ENCODE results near the gene THSD7A. TPM values are rescaled to one million over a fixed set of nuclear protein-coding genes. Genes with fewer than 3 reads are reported as not detected.

Gene THSD7A
- total and polyA plus RNA-seq, 10 of the 15 experiments (the other 5 are each of a cell fraction or from before 2014, with no cell fraction given) = 0.03 to 0.09 (median 0.03) TPM; not detected in 7

DNA sequence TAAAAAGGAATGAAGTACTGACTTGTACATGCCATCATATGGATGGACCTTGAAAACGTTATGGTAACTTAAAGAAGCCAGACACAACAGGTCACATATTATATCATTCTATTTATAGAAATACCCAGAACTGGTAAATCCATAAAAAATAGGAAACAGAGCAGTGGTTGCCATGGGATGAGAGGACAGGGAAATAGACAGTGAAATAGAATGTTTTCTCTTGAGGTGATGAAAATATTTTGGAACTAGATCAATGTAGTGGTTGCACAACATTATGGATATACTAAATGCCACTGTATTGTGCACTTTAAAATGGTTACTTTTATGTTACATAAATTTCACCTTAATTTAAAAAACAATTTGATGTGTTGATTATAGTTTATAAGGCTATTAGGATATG is 318.5 kb downstream of the THSD7A start:
- ChIA-PET SMC1A (ENCODE audit: uncharacterized antibody, unreplicated experiment) (no interaction called here), POLR2A (no interaction called here), CTCF (no interaction called here), RAD21 (ENCODE audit: unreplicated experiment) (no interaction called here)
- Histone ChIP-seq H4K20me1 (ENCODE audit: control insufficient read depth, insufficient read depth) (no peaks in the 10 kb centered on the region), H3K4me1 (ENCODE audit: control insufficient read depth, insufficient read depth, low read length) (no peaks in the 10 kb centered on the region), H3K4me2 (ENCODE audit: control insufficient read depth, insufficient read depth) (no peak overlapping the region), H3K27ac (ENCODE audit: control insufficient read depth, insufficient read depth) (no peak overlapping the region), H3K36me3 (ENCODE audit: control insufficient read depth in 2 of 2, insufficient read depth in 2 of 2, low read length in 1 of 2) (no peaks in the 10 kb centered on the region), H3K9ac (ENCODE audit: control insufficient read depth, insufficient read depth, low read length) (no peak overlapping the region), H3K9me3 (replicated peaks; ENCODE audit: control insufficient read depth, insufficient read depth, low read length) (no peaks in the 10 kb centered on the region), H3K4me3 (no peak overlapping the region), H3K27me3 (replicated peaks in 1 of 2; ENCODE audit: control insufficient read depth in 2 of 2, insufficient read depth in 2 of 2, low read length in 1 of 2) (no peaks in the 10 kb centered on the region), H2AFZ (ENCODE audit: control insufficient read depth, low read depth, low read length) (no peak overlapping the region), H3K79me2 (ENCODE audit: control insufficient read depth, insufficient read depth, low read length) (no peaks in the 10 kb centered on the region)
- DNase-seq (ENCODE audit: low read depth, low spot score) (no peak), FAIRE-seq (no peak), ATAC-seq (no peak)
- in situ Hi-C loops (cut with MboI) = no loop called here
- no TSS peak for BruUV-seq (replicated peaks)
- 0% methylated on average over 1 of the region's 1 CpG for WGBS (ENCODE audit: insufficient coverage, insufficient replicate concordance, low lambda C conversion rate, missing lambda C conversion rate)
- no peak for TF ChIP-seq NR2C1 (IDR thresholded peaks at IDR 0.05)
- intact Hi-C loops (cut with micrococcal nuclease; ENCODE audit: unreplicated experiment) = no loop called here

DNA sequence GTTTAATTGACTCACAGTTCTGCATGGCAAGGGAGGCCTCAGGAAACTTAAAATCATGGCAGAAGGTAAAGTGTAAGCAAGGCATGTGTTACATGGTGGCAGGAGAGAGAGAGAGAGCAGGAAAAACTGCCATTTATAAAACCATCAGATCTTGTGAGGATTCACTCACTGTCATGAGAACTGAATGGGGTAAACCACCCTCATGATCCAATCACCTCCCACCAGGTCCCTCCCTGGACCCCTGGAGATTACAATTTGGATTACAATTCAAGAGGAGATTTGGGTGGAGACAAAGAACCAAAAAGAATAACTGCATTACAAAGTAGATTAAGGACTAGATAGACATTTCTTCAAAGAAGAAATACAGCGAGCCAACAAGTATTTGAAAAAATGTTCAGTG is 324.1 kb downstream of the THSD7A start:
- intact Hi-C loops (cut with micrococcal nuclease; ENCODE audit: unreplicated experiment) = loop anchor here (10.0 kb wide), 1 partner anchor 63 kb away; no protein-coding TSS in a partner anchor
- Histone ChIP-seq H3K4me2 (ENCODE audit: control insufficient read depth, insufficient read depth) (no peak overlapping the region), H3K27ac (ENCODE audit: control insufficient read depth, insufficient read depth) (no peak overlapping the region), H3K4me3 (no peak overlapping the region), H3K36me3 (ENCODE audit: control insufficient read depth in 2 of 2, insufficient read depth in 2 of 2, low read length in 1 of 2) (no peaks in the 10 kb centered on the region), H3K4me1 (ENCODE audit: control insufficient read depth, insufficient read depth, low read length) (no peaks in the 10 kb centered on the region), H3K27me3 (replicated peaks in 1 of 2; ENCODE audit: control insufficient read depth in 2 of 2, insufficient read depth in 2 of 2, low read length in 1 of 2) (no peaks in the 10 kb centered on the region), H2AFZ (ENCODE audit: control insufficient read depth, low read depth, low read length) (no peak overlapping the region), H3K9ac (ENCODE audit: control insufficient read depth, insufficient read depth, low read length) (no peak overlapping the region), H4K20me1 (ENCODE audit: control insufficient read depth, insufficient read depth) (no peaks in the 10 kb centered on the region), H3K9me3 (replicated peaks; ENCODE audit: control insufficient read depth, insufficient read depth, low read length) (no peaks in the 10 kb centered on the region; the same call in 2 of the 3 replicates), H3K79me2 (ENCODE audit: control insufficient read depth, insufficient read depth, low read length) (no peaks in the 10 kb centered on the region)
- ATAC-seq (no peak), DNase-seq (ENCODE audit: low read depth, low spot score) (no peak), FAIRE-seq (no peak)
- in situ Hi-C loops (cut with MboI) = no loop called here
- ChIA-PET SMC1A (ENCODE audit: uncharacterized antibody, unreplicated experiment) (no interaction called here), CTCF (no interaction called here), POLR2A (no interaction called here), RAD21 (ENCODE audit: unreplicated experiment) (no interaction called here)
- 40% methylated on average over 1 of the region's 1 CpG for WGBS (ENCODE audit: insufficient coverage, insufficient replicate concordance, low lambda C conversion rate, missing lambda C conversion rate)
- BruUV-seq (replicated peaks) = no TSS peak
- TF ChIP-seq, protein P1, sequence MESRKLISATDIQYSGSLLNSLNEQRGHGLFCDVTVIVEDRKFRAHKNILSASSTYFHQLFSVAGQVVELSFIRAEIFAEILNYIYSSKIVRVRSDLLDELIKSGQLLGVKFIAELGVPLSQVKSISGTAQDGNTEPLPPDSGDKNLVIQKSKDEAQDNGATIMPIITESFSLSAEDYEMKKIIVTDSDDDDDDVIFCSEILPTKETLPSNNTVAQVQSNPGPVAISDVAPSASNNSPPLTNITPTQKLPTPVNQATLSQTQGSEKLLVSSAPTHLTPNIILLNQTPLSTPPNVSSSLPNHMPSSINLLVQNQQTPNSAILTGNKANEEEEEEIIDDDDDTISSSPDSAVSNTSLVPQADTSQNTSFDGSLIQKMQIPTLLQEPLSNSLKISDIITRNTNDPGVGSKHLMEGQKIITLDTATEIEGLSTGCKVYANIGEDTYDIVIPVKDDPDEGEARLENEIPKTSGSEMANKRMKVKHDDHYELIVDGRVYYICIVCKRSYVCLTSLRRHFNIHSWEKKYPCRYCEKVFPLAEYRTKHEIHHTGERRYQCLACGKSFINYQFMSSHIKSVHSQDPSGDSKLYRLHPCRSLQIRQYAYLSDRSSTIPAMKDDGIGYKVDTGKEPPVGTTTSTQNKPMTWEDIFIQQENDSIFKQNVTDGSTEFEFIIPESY (IDR thresholded peaks at IDR 0.05) = no peak
- TF ChIP-seq POLR2A (IDR thresholded peaks at IDR 0.05; ENCODE audit: low read depth, low read length) (no peak), FOXM1 (IDR thresholded peaks at IDR 0.05; ENCODE audit: low read depth, low read length) (no peak), ZBED1 (IDR thresholded peaks at IDR 0.05; ENCODE audit: borderline replicate concordance) (no peak), EZH2 (IDR thresholded peaks at IDR 0.05; ENCODE audit: borderline replicate concordance, control insufficient read depth, low read depth, low read length) (no peak), ASH2L (IDR thresholded peaks at IDR 0.05; ENCODE audit: borderline replicate concordance, low read depth) (no peak)
- TF ChIP-seq, protein P2, sequence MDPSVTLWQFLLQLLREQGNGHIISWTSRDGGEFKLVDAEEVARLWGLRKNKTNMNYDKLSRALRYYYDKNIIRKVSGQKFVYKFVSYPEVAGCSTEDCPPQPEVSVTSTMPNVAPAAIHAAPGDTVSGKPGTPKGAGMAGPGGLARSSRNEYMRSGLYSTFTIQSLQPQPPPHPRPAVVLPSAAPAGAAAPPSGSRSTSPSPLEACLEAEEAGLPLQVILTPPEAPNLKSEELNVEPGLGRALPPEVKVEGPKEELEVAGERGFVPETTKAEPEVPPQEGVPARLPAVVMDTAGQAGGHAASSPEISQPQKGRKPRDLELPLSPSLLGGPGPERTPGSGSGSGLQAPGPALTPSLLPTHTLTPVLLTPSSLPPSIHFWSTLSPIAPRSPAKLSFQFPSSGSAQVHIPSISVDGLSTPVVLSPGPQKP (IDR thresholded peaks at IDR 0.05; ENCODE audit: low read depth, low read length) = no peak
- TF ChIP-seq, protein P3, sequence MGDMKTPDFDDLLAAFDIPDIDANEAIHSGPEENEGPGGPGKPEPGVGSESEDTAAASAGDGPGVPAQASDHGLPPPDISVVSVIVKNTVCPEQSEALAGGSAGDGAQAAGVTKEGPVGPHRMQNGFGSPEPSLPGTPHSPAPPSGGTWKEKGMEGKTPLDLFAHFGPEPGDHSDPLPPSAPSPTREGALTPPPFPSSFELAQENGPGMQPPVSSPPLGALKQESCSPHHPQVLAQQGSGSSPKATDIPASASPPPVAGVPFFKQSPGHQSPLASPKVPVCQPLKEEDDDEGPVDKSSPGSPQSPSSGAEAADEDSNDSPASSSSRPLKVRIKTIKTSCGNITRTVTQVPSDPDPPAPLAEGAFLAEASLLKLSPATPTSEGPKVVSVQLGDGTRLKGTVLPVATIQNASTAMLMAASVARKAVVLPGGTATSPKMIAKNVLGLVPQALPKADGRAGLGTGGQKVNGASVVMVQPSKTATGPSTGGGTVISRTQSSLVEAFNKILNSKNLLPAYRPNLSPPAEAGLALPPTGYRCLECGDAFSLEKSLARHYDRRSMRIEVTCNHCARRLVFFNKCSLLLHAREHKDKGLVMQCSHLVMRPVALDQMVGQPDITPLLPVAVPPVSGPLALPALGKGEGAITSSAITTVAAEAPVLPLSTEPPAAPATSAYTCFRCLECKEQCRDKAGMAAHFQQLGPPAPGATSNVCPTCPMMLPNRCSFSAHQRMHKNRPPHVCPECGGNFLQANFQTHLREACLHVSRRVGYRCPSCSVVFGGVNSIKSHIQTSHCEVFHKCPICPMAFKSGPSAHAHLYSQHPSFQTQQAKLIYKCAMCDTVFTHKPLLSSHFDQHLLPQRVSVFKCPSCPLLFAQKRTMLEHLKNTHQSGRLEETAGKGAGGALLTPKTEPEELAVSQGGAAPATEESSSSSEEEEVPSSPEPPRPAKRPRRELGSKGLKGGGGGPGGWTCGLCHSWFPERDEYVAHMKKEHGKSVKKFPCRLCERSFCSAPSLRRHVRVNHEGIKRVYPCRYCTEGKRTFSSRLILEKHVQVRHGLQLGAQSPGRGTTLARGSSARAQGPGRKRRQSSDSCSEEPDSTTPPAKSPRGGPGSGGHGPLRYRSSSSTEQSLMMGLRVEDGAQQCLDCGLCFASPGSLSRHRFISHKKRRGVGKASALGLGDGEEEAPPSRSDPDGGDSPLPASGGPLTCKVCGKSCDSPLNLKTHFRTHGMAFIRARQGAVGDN (IDR thresholded peaks at IDR 0.05) = no peak
